ENCODE data around the gene AGRP. TPM values are rescaled to one million over a fixed set of nuclear protein-coding genes. Genes with fewer than 3 reads are reported as not detected.
"Not testable (repeated sequence)": the region's sequence is repeated elsewhere in the genome, so short reads cannot be mapped to it uniquely, and the experiment has no call there.

Gene AGRP, protein sequence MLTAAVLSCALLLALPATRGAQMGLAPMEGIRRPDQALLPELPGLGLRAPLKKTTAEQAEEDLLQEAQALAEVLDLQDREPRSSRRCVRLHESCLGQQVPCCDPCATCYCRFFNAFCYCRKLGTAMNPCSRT
- not detected for total RNA-seq
- long read RNA-seq: 0 reads

GRCh38 chr16:67483150-67483549 is at the start of gene AGRP:
AGRP (minus strand) TSS chr16:67483547; CDS start chr16:67483398, 149 bp downstream.
- no peak for DNase-seq (ENCODE audit: low spot score)

- no peak for DNase-seq (ENCODE audit: low spot score)
Observed at GRCh38 chr16:67531247-67531646, 47.9 kb upstream of the AGRP start.

DNA sequence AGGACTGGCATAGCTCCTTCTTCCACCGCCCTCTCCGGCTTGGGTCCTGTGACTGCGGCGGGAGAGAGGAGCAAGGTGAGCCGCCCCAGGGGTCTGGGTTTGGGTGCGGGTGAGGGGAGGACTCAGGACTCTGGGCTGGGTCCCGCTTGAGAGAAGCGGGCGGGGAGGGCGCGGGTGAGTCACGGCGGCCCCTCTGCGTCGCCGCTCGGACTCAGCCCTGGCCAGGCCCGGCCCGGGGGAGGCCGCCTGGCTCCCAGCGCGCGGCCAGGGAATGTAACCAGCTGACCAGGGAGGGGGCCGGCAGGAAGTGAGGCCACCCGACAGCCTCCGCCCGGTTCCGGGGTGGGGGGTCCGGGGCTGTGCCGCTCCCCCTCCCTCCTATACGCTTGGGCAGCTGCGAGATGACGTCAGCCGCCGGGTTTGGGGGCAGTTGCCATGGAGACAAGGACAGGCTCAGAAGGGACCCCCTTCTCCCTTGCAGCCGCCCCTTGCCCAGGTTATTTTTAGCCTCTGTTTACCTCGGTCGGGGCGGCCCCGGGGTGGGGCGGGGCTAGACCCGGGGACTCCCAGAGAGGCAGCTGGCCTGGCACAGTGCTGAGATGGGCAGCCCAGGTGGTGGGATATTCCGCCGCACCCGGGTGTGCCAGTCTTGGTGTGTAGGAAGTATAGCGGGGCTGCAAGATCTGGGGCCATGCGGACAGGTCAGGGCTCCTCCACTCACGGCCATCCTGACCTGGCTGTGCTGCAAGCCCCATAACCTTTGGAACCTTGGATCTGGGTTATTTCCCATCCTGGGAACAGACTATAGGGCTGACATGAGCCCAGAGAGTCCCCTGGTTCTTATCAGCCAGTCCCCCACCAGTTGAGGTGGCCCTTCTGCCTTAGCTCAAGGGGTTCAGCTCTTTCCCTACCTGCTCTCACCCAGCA is 46.9 kb upstream of the AGRP start:
- peak; percentile 92 for DNase-seq (ENCODE audit: low spot score)

- no peak for DNase-seq (ENCODE audit: low spot score)
Observed at GRCh38 chr16:67529582-67530012, 46.2 kb upstream of the AGRP start.

DNA sequence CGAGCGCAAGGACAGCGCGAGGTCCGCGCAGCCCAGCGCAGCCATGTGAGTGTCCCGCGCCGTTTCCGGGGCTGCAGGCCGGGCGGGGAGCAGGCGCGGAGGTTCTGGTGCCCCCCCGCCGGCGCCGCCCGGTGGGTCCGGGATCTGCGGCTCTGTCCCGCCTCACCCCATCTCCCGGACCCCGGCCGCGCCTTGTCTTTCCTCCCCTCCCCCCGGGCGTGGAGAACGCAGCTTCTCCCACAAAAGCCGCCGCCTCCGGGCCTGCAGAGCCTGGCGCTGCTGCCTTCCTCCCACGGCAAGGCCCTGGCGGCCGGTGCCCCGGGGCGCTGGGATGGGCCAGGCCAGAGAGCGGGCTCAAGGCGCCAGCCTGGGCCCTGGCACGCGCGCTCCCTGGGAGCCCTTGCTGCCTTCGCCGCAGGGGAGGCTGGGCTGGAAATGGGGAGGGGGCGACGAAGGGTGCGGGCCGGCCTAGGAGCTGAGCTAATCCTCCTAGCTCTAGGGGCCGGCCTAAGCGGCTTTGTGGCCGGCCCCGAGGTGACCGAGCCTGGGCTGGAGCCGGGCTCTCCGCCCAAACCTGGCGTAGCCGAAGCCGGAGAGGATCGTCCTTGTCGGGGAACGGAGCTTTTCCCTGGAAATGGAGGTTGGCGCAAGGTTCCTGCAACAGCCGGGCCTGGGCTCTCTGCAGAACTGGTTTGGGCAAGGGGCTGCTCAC is 45.7 kb upstream of the AGRP start:
- DNase-seq (ENCODE audit: low spot score): no peak

DNA sequence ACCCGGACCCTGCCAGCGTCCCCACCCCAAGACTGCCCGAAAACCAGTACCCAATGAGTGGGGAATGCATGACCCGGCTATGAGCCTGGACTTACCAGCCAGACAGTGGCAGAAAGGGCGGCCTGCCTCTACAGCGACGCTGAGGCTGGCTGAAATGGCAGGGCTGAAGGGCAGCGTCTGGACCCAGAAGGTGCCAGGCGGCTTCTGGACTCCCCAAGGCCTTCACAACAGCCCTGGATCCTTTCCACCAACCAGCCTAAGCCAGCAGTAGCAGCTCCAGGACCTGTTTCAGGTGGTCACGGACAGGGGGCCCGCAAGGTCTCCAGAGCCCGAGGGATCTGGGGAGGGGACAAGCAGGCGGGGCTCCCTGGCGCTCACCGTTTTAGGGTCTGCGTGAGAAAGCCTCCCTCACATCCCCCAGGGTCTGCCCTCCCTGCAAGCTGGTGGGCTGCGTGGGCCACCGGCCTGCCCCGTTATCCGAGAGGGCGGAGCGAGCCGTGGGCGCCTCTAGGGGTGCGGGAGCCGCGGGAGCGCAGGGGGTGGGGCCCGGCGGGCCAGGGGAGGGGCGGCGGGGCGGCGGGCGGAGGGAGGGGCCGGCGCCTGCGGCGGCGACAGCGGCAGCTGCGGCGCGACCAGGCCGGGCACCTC is 45.0 kb upstream of the AGRP start, which contains the start of gene RIPOR1:
Gene RIPOR1, plus strand, starts transcription at position 608 of the 648 bp plus-strand sequence. CDS start 9,618 bp downstream, outside the sequence.
- DNase-seq (ENCODE audit: low spot score): no peak

- no peak for DNase-seq (ENCODE audit: low spot score)
Observed at GRCh38 chr16:67526149-67526791, 42.9 kb upstream of the AGRP start.

DNA sequence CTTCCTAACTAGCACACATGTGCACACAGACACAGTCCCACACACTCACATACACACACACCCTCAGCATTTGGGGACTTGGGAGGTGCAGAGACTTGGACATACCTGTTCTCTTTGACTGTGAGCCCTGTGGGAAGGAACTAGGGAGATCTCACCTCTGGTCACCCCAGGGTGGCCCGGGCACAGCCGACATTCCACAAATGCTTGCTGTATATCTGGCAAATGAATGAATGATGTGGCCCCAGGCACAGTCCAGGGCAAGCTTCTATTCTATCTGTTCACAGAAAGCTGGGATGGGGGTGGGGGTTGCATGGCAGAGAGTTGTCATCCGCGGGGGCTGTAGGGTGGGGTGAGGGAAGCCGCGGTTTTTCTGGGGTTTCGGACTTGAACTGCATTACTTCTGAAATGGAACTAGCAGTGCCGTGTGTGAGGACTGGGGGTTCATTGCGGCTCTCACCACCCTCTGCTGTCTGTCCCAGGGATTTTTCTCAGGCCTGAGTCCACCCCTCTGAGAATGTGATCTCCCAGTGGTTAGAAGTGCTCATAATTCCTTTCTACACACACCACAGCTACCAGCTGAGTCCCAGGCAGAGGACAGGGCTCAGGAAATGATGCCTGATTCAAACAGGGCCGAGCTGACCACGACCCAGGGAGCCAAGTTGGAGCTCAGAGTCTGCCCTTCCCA is 42.0 kb upstream of the AGRP start:
- no peak for DNase-seq (ENCODE audit: low spot score)

DNA sequence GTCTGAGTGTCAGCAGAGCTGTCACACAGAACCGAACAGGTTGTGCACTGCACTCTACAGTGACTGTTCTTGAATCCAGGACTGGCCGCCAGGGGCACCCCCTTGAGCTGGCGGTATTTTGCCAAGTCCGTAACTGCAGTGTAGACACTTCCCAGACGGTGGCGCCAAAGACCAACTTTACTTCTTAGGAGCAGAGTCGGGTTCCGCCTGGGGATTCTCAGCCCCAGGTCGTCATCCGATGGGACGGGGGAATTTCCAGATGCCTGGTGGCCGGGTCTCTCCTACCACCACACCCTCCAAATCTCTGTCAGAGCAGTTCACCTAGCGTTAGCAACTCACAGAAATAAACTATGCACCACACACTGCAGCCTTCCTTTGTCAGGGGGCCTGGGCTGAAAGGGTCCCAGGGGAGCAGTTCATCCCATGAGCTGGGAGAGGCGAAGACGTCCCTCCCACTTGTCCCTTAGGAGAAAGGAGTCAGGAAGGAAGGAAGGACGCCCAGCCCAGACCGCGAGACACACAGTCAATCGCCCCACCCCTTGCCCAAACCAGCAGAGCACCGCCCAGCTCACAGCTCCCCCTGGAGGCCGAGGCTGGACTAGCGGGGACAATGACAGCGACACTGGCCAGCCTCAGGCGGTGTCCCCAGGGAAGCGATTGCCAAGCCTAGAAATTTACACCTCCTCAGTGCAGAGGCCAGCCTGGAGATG is 37.9 kb upstream of the AGRP start:
- peak; percentile 97 for DNase-seq (ENCODE audit: low spot score)

DNA sequence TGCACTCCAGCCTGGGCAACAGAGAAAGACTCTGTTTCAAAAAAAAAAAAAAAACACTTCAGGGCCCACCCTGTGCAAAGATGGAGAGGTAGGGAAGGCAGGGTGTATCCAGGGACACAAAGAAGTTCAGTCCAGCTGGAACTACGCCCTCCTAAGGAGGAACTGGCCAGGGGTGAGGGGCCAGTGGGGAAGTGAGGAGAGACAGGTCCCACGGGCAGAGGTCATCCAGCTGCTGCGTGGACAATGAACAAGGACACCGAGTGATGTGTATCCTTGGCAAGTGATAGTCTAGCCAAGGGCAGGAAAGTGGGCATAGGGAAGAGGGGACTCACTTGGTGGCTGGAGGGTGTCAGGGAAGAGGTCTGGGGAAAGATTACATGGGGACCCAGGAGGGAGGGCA is 35.9 kb upstream of the AGRP start:
- no peak for DNase-seq (ENCODE audit: low spot score)

DNA sequence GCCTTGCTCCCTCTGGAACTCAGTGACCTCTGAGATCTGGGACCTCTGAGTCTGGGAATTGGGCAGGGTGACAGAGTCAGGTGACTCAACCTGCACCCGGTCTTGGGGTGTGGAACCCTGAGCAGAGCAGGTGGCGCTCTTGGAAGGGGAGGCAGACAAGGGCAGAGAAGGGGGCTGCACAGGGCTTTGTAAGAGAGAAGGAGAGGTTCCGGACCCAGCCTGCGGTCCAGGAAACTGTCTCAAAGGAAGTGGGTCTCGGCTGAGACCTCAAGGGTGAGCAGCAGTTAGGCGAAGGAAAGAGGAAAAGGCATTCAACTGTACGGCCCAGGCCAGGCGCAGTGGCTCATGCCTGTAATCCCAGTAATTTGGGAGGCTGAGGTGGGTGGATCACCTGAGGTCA is 35.3 kb upstream of the AGRP start:
- DNase-seq (ENCODE audit: low spot score): no peak

- DNase-seq (ENCODE audit: low spot score): no peak
Observed at GRCh38 chr16:67517661-67518423, 34.5 kb upstream of the AGRP start.

DNA sequence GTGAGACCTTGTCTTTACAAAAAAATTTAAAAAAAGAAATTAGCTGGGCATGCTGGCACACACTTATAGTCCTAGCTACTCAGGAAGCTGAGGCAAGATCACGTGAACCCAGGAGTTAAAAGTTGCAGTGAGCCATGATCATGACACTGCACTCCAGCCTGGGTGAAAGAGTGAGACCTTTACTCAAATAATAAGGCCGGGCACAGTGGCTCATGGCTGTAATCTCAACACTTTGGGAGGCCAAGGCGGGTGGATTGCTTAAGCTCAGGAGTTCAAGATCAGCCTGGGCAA is 33.8 kb upstream of the AGRP start:
- no peak for DNase-seq (ENCODE audit: low spot score)

DNA sequence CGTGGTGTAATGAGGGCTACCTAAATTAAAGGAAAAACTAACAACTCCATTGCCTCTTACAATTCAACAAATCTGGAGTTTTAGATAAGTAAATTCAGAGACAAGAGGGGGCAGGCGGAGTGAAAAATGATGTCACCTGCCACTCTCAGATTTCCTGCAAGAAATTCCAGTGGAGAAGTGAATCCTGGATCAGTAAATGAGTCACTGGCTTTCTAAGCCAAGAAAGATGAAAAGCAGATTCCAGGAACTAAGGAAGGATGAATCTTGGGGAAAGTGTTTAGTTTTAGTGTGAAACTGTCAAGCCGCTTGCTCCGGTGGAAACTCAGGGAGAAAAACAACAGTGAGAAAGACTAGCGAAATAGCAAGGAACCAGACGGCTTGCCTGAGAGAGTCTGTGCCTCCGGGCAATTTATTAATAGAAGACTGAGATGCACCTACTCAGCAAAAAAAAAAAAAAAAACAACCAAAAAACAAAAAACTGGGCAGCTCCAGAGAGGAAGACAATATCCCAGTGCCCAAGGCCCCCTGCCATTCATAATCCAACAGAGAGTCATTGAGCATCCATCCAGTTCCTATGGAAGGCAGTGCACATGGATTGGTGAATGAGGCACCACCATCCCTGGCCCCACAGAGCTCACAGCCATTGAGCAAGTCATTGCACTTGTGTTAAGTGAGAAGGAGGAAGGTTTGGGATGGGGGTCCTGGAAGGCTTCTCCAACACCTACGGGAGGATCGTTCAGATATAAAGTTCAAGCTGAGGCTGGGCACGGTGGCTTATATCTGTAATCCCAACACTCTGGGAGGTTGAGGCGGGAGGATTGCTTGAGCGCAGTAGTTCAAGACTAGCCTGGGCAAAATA is 33.2 kb upstream of the AGRP start:
- DNase-seq (ENCODE audit: low spot score): no peak

DNA sequence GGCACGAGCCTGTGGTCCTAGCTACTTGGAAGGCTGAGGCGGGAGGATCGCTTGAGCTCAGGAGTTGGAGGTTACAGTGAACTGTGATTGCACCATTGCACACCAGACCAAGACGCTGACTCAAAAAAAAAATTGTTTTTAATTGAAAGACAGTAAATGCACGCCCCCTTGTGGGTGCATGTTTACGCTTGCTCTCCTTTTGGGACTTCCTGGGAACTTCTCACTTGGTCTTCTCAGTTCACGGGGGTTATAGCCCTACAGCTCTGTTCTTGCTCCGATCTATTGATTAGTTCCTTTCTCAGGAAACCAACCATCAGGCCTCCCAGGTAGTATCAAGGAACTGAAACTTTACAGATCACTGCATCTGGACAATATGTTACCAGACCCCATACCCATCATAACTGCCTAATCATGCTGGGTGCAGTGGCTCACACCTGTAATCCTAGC is 31.1 kb upstream of the AGRP start:
- DNase-seq (ENCODE audit: low spot score): no peak

- not testable (repeated sequence) for DNase-seq (ENCODE audit: low spot score)
Observed at GRCh38 chr16:67513892-67514291, 30.5 kb upstream of the AGRP start.

GRCh38 chr16:67509016-67509415 is 25.7 kb upstream of the AGRP start:
- no peak for DNase-seq (ENCODE audit: low spot score)

DNA sequence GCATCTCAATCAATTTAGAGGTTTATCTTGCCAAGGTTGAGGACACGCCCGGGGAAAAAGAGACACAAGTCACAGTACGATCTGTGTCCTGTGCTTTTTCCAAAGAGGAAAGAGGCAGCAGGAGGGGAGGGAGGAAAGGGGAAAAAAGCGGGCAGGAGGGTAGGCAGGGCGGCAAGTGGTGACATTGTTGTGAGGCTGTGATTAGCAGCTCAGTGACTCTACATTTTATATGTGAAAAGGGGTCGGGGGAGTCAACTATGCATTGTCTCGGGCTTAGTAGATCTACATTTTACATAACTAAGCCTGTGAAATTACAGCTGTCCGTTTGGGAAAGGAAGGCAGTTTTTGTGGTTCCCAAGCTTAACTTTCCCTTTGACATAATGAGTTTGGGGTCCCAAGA is 23.1 kb upstream of the AGRP start:
- DNase-seq (ENCODE audit: low spot score): no peak
